OCI-LY1 (cell line): Measurements from ENCODE around the gene DEDD.

Source experiments
- H2AFZ ChIP-seq: fragments of 200-600 bp; sonication (generic), shearing (Covaris generic); 2 replicates; pipeline ENCODE4 v1.6.0; 2014; ENCODE audit warnings: antibody characterized with exemption, mild to moderate bottlenecking, low read length
- H3F3A ChIP-seq: fragments of 200-600 bp; sonication (generic), shearing (Covaris generic); 2 replicates; pipeline ENCODE4 v1.6.0; 2014; ENCODE audit warnings: mild to moderate bottlenecking, antibody characterized with exemption, low read length, moderate library complexity; ENCODE audit not compliant: insufficient read depth
- H3K27ac ChIP-seq: fragments of 200-600 bp; sonication (generic); 2 replicates; pipeline ENCODE4 v1.5.1; 2014; ENCODE audit warnings: low read length, mixed run types, mild to moderate bottlenecking, low read depth; ENCODE audit not compliant: poor library complexity, severe bottlenecking
- H3K27me3 ChIP-seq: fragments of 200-600 bp; sonication (generic); 2 replicates; pipeline ENCODE4 v1.6.0; 2014; ENCODE audit warnings: antibody characterized with exemption, mild to moderate bottlenecking, low read length, moderate library complexity; ENCODE audit not compliant: insufficient read depth
- H3K36me3 ChIP-seq: fragments of 200-600 bp; sonication (generic); 2 replicates; pipeline ENCODE4 v1.6.1; 2014; ENCODE audit warnings: mild to moderate bottlenecking, antibody characterized with exemption, low read length, moderate library complexity, mixed read lengths; ENCODE audit not compliant: insufficient read depth
- H3K4me1 ChIP-seq: fragments of 200-600 bp; sonication (generic); 2 replicates; pipeline ENCODE4 v1.5.1; 2014; ENCODE audit warnings: mild to moderate bottlenecking, low read length, moderate library complexity; ENCODE audit not compliant: insufficient read depth, severe bottlenecking
- H3K4me2 ChIP-seq: fragments of 200-600 bp; sonication (generic), shearing (Covaris generic); 2 replicates; pipeline ENCODE4 v1.6.1; 2014; ENCODE audit warnings: low read length
- H3K4me3 ChIP-seq: fragments of 200-600 bp; sonication (generic); 2 replicates; pipeline ENCODE4 v1.5.1; 2014; ENCODE audit warnings: low read length, low read depth, mild to moderate bottlenecking, mixed read lengths; ENCODE audit not compliant: poor library complexity, severe bottlenecking
- H3K79me2 ChIP-seq: fragments of 200-600 bp; shearing (Covaris generic); 2 replicates; pipeline ENCODE4 v1.6.1; 2016; ENCODE audit warnings: mixed run types, low read length, mixed read lengths; ENCODE audit not compliant: insufficient read depth
- H3K9ac ChIP-seq: fragments of 200-600 bp; sonication (generic), shearing (Covaris generic); 2 replicates; pipeline ENCODE4 v1.6.1; 2014; ENCODE audit warnings: mild to moderate bottlenecking, low read length, mixed read lengths
- H3K9me2 ChIP-seq: fragments of 200-600 bp; sonication (generic), shearing (Covaris generic); 2 replicates; pipeline ENCODE4 v1.6.1; 2014; ENCODE audit warnings: low read depth, mild to moderate bottlenecking, low read length, mixed read lengths
- H3K9me3 ChIP-seq: fragments of 200-600 bp; shearing (Covaris generic); 2 replicates; pipeline ENCODE4 v1.6.1; 2014; ENCODE audit warnings: low read length, mixed read lengths
- H4K20me1 ChIP-seq: fragments of 200-600 bp; sonication (generic), shearing (Covaris generic); 2 replicates; pipeline ENCODE4 v1.6.0; 2016; ENCODE audit warnings: mild to moderate bottlenecking, low read length; ENCODE audit not compliant: insufficient read depth
- CTCF ChIP-seq: fragments of 200-600 bp; sonication (generic), shearing (Covaris generic); IDR thresholded peaks from 2 replicates; pipeline ENCODE4 v1.5.1; 2017; ENCODE audit warnings: mild to moderate bottlenecking, antibody characterized with exemption, low read length, moderate library complexity, mixed read lengths
- EZH2 ChIP-seq: fragments of 200-600 bp; sonication (generic), shearing (Covaris generic); IDR thresholded peaks from 2 replicates; pipeline ENCODE4 v1.8.0; 2017; ENCODE audit warnings: borderline replicate concordance, mixed run types, mild to moderate bottlenecking, antibody characterized with exemption, low read length, moderate library complexity, mixed read lengths

Gene DEDD

GRCh38 chr1:161159087-161159912 is 26.8 kb upstream of the DEDD start, which contains the start of gene USP21:
USP21 (plus strand) TSS chr1:161159500; CDS start chr1:161160641, 1,141 bp downstream.
- Histone ChIP-seq H3K27ac (no peak within 1 kb of the TSS), H3K4me2 (peak within 1 kb of the TSS; percentile 87), H4K20me1 (no peaks in the 10 kb centered on the region), H3K79me2 (no peaks in the 10 kb centered on the region), H2AFZ (no peak within 1 kb of the TSS), H3K9ac (peak within 1 kb of the TSS; percentile 90), H3K27me3 (no peaks in the 10 kb centered on the region), H3K9me2 (no peaks in the 10 kb centered on the region), H3K9me3 (no peaks in the 10 kb centered on the region), H3K4me1 (peaks cover 39% of the 10 kb centered on the region), H3K36me3 (peaks cover 43% of the 10 kb centered on the region; the same call in 1 of the 2 replicates), H3F3A (peaks cover 4% of the 10 kb centered on the region; the same call in 1 of the 2 replicates), H3K4me3 (peak within 1 kb of the TSS; percentile 89)
- TF ChIP-seq CTCF (peak; percentile 47; the same call in 1 of the 2 replicates), EZH2 (no peak)

- no peaks in the 10 kb centered on the region for H4K20me1 ChIP-seq
- peak overlapping the region; percentile 89 for H3K4me3 ChIP-seq
- H2AFZ ChIP-seq: no peak overlapping the region
- no peaks in the 10 kb centered on the region for H3K79me2 ChIP-seq
- no peaks in the 10 kb centered on the region for H3K27me3 ChIP-seq
- H3K36me3 ChIP-seq: peaks cover 38% of the 10 kb centered on the region; the same call in 1 of the 2 replicates
- peaks cover 4% of the 10 kb centered on the region; the same call in 1 of the 2 replicates for H3F3A ChIP-seq
- peak overlapping the region; percentile 90; the same call in 1 of the 2 replicates for H3K9ac ChIP-seq
- H3K9me2 ChIP-seq: no peaks in the 10 kb centered on the region
- H3K27ac ChIP-seq: no peak overlapping the region
- H3K9me3 ChIP-seq: no peaks in the 10 kb centered on the region
- TF ChIP-seq CTCF: no peak
- no peak for TF ChIP-seq EZH2
- peaks cover 39% of the 10 kb centered on the region for H3K4me1 ChIP-seq
- peak overlapping the region; percentile 87 for H3K4me2 ChIP-seq
Observed at GRCh38 chr1:161158316-161159010, 26.0 kb upstream of the DEDD start.

GRCh38 chr1:161157867-161158266 is 25.4 kb upstream of the DEDD start:
- Histone ChIP-seq H3F3A (peaks cover 4% of the 10 kb centered on the region; the same call in 1 of the 2 replicates), H3K4me3 (no peak overlapping the region), H3K9ac (no peak overlapping the region), H3K4me1 (peaks cover 44% of the 10 kb centered on the region), H3K36me3 (peaks cover 32% of the 10 kb centered on the region; the same call in 1 of the 2 replicates), H4K20me1 (no peaks in the 10 kb centered on the region), H3K9me3 (no peaks in the 10 kb centered on the region), H3K79me2 (no peaks in the 10 kb centered on the region), H3K9me2 (no peaks in the 10 kb centered on the region), H2AFZ (no peak overlapping the region), H3K27me3 (no peaks in the 10 kb centered on the region), H3K4me2 (no peak overlapping the region), H3K27ac (no peak overlapping the region)
- no peak for TF ChIP-seq EZH2
- no peak for TF ChIP-seq CTCF
